Measurements from ENCODE around the gene ANKRD53. TPM values are rescaled to one million over a fixed set of nuclear protein-coding genes. Genes with fewer than 3 reads are reported as not detected.
A peak's percentile ranks its signal among the peaks of the same experiment; 100 is the strongest.
"Not testable (repeated sequence)": the region's sequence is repeated elsewhere in the genome, so short reads cannot be mapped to it uniquely, and the experiment has no call there.

Gene ANKRD53
- total RNA-seq, 1 donor from 2014 or later: 5.4 TPM

- TF ChIP-seq CTCF (IDR thresholded peaks at IDR 0.05; ENCODE audit: unreplicated experiment): no peak
- DNase-seq (ENCODE audit: low spot score, unreplicated experiment): no peak
- Mint-ChIP-seq H3K4me3 (ENCODE audit: low read depth) (no peak overlapping the region), H3K9me3 (ENCODE audit: low read depth) (peaks cover 3% of the 10 kb centered on the region), H3K27ac (no peak overlapping the region), H3K36me3 (ENCODE audit: insufficient read depth) (no peaks in the 10 kb centered on the region), H3K4me1 (ENCODE audit: low read depth) (peaks cover 15% of the 10 kb centered on the region), H3K27me3 (peaks cover 7% of the 10 kb centered on the region)
These were observed 40.2 kb downstream of the ANKRD53 start for GRCh38 chr2:71018625-71019024.

- DNase-seq (ENCODE audit: low spot score, unreplicated experiment); H3K27ac Mint-ChIP-seq; H3K36me3 Mint-ChIP-seq (ENCODE audit: insufficient read depth); H3K9me3 Mint-ChIP-seq (ENCODE audit: low read depth); H3K27me3 Mint-ChIP-seq; H3K4me3 Mint-ChIP-seq (ENCODE audit: low read depth): not testable (repeated sequence)
- peaks cover 21% of the 10 kb centered on the region for H3K4me1 Mint-ChIP-seq (ENCODE audit: low read depth)
These were observed 41.6 kb downstream of the ANKRD53 start for GRCh38 chr2:71019989-71020388.

DNA sequence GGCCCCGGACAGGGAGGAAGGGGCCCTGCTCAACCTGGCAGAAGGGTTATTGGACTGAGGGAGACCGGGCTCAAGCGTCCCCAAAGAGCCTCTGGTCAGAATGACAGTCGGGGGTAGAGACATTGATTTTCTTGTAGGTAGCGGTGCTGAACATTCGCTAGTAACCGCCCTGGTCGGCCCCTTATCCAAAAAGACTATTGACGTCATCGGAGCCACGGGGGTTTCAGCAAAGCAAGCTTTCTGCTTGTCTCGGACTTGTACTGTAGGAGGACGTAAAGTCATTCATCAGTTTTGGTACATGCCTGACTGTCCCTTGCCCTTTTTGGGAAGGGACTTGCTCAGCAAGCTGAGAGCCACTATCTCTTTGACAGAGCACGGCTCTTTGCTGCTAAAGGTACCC is 43.0 kb downstream of the ANKRD53 start:
- not testable (repeated sequence) for H3K9me3 Mint-ChIP-seq (ENCODE audit: low read depth); DNase-seq (ENCODE audit: low spot score, unreplicated experiment); H3K36me3 Mint-ChIP-seq (ENCODE audit: insufficient read depth); H3K4me3 Mint-ChIP-seq (ENCODE audit: low read depth)
- peaks cover 21% of the 10 kb centered on the region for H3K4me1 Mint-ChIP-seq (ENCODE audit: low read depth)
- H3K27me3 Mint-ChIP-seq: peaks cover 11% of the 10 kb centered on the region
- peak overlapping the region; percentile 83 for H3K27ac Mint-ChIP-seq

DNA sequence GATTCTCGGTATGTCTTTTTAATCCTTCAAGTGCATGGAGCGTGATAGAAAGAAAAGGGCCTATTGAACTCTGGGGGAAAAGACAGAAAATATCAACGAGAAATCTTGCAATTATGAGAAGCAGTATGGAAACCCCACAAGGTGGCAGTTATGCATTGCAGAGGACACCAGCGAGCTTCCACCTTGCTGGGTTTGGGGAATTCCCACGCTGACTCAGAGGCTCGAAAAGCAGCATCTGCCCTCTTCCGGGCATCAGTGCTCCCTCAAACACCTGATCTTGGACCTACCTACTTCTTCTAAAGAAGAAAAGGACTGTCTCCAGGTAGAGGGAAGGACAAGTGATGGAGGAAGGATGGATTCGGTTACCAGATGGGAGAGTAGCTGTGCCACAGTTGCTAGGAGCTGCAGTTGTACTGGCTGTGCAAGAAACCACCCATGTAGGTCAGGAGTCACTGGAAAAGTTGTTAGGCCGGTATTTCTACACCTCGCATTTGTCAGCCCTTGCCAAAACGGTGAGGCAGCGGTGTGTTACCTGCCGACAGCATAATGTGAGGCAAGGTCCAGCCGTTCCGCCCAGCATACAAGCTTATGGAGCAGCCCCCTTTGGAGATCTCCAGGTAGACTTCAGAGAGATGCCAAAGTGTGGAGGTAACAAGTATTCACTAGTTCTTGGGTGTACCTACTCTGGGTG is 45.3 kb downstream of the ANKRD53 start:
- Mint-ChIP-seq H3K27ac (peak overlapping the region; percentile 77), H3K4me1 (ENCODE audit: low read depth) (peaks cover 21% of the 10 kb centered on the region), H3K4me3 (ENCODE audit: low read depth) (peak overlapping the region; percentile 4)
- H3K27me3 Mint-ChIP-seq; H3K9me3 Mint-ChIP-seq (ENCODE audit: low read depth); DNase-seq (ENCODE audit: low spot score, unreplicated experiment); H3K36me3 Mint-ChIP-seq (ENCODE audit: insufficient read depth): not testable (repeated sequence)

Other genes with a start within 250 kb of the ANKRD53 start
- 1.1 and 1.3 TPM in 2 replicates for gene ADD2, start 210.4 kb upstream of the ANKRD53 start, total RNA-seq
- gene FIGLA, start 188.0 kb upstream of the ANKRD53 start, total RNA-seq: not detected in 2 replicates
- not detected in 2 replicates for gene CLEC4F, start 158.0 kb upstream of the ANKRD53 start, total RNA-seq
- gene CD207, start 142.8 kb upstream of the ANKRD53 start, total RNA-seq: not detected in 2 replicates
- gene VAX2, start 78.1 kb upstream of the ANKRD53 start, total RNA-seq: 0.31 TPM in 1 of 2 replicates, not detected in the other
- not detected in 2 replicates for gene ATP6V1B1, start 42.7 kb upstream of the ANKRD53 start, total RNA-seq
- 35.4 and 36.9 TPM in 2 replicates for gene TEX261, start 16.2 kb downstream of the ANKRD53 start, total RNA-seq
- 115 and 127 TPM in 2 replicates for gene NAGK, start 90.0 kb downstream of the ANKRD53 start, total RNA-seq
- 14.4 and 15.2 TPM in 2 replicates for gene MCEE, start 151.6 kb downstream of the ANKRD53 start, total RNA-seq
- 55.4 and 69.2 TPM in 2 replicates for gene MPHOSPH10, start 152.0 kb downstream of the ANKRD53 start, total RNA-seq
- 23.9 and 25.1 TPM in 2 replicates for gene PAIP2B, start 248.5 kb downstream of the ANKRD53 start, total RNA-seq